DOHH2 (cell line): ENCODE data around the gene KCNA5.

Experiments used
- H3F3A ChIP-seq: fragments of 200-600 bp; sonication (generic), shearing (Covaris generic); 2 replicates; pipeline ENCODE4 v1.6.0; 2016; ENCODE audit warnings: antibody characterized with exemption, mild to moderate bottlenecking; ENCODE audit not compliant: control insufficient read depth, insufficient read depth
- H3K27ac ChIP-seq: fragments of 200-600 bp; sonication (generic); 2 replicates; pipeline ENCODE4 v1.5.1; 2014; ENCODE audit warnings: low read depth, mild to moderate bottlenecking, low read length, moderate library complexity
- H3K27me3 ChIP-seq: fragments of 200-600 bp; sonication (generic); 2 replicates; pipeline ENCODE4 v1.6.1; 2014; ENCODE audit warnings: mild to moderate bottlenecking, low read length, mixed read lengths; ENCODE audit not compliant: control insufficient read depth
- H3K36me3 ChIP-seq: fragments of 200-600 bp; sonication (generic); 2 replicates; pipeline ENCODE4 v1.6.1; 2014; ENCODE audit warnings: mild to moderate bottlenecking, low read length, moderate library complexity, mixed read lengths; ENCODE audit not compliant: control insufficient read depth
- H3K4me1 ChIP-seq: fragments of 200-600 bp; sonication (generic); 2 replicates; pipeline ENCODE4 v1.6.1; 2014; ENCODE audit warnings: mild to moderate bottlenecking, low read length, mixed read lengths; ENCODE audit not compliant: control insufficient read depth
- H3K4me2 ChIP-seq: fragments of 200-600 bp; sonication (generic); 2 replicates; pipeline ENCODE4 v1.6.0; 2014; ENCODE audit warnings: mild to moderate bottlenecking, low read length, moderate library complexity
- H3K4me3 ChIP-seq: fragments of 200-600 bp; sonication (generic); 2 replicates; pipeline ENCODE4 v1.5.1; 2014; ENCODE audit warnings: mild to moderate bottlenecking, low read length, mixed read lengths
- H3K79me2 ChIP-seq: fragments of 200-600 bp; sonication (generic); 2 replicates; pipeline ENCODE4 v1.6.1; 2014; ENCODE audit warnings: mild to moderate bottlenecking, low read length, mixed read lengths; ENCODE audit not compliant: control insufficient read depth
- H3K9me2 ChIP-seq: fragments of 200-600 bp; sonication (generic); replicated peaks from 2 replicates; pipeline ENCODE4 v1.6.1; 2014; ENCODE audit warnings: mild to moderate bottlenecking, low read length, mixed read lengths; ENCODE audit not compliant: control insufficient read depth
- H3K9me3 ChIP-seq: fragments of 200-600 bp; sonication (generic); 2 replicates; pipeline ENCODE4 v1.6.1; 2014; ENCODE audit warnings: antibody characterized with exemption, low read length, mixed read lengths; ENCODE audit not compliant: control insufficient read depth, insufficient read depth
- H4K20me1 ChIP-seq: fragments of 200-600 bp; sonication (generic); 2 replicates; pipeline ENCODE4 v1.6.0; 2014; ENCODE audit warnings: low read depth, mild to moderate bottlenecking, antibody characterized with exemption, low read length, moderate library complexity; ENCODE audit not compliant: control insufficient read depth, insufficient read depth
- CTCF ChIP-seq: fragments of 200-600 bp; sonication (generic); IDR thresholded peaks from one replicate; pipeline ENCODE4 v1.5.1; 2014; ENCODE audit warnings: antibody characterized with exemption, mild to moderate bottlenecking, low read depth, low read length; ENCODE audit not compliant: poor library complexity, severe bottlenecking
- EZH2phosphoT487 ChIP-seq: fragments of 200-600 bp; sonication (generic); IDR thresholded peaks from 2 replicates; pipeline ENCODE4 v1.6.1; 2017; ENCODE audit warnings: borderline replicate concordance, mild to moderate bottlenecking, antibody characterized with exemption, low read length, moderate library complexity, mixed read lengths

The KCNA5 gene

GRCh38 chr12:5012337-5012736 lies 31.3 kb upstream of the KCNA5 start:
- no peaks in the 10 kb centered on the region for H3K9me3 ChIP-seq
- H3K27me3 ChIP-seq: peaks cover 17% of the 10 kb centered on the region
- no peaks in the 10 kb centered on the region for H3K36me3 ChIP-seq
- TF ChIP-seq CTCF: no peak
- no peaks in the 10 kb centered on the region for H3K79me2 ChIP-seq
- H4K20me1 ChIP-seq: no peaks in the 10 kb centered on the region
- no peak overlapping the region for H3K27ac ChIP-seq
- no peak overlapping the region for H3K4me2 ChIP-seq
- H3K4me1 ChIP-seq: no peaks in the 10 kb centered on the region
- H3F3A ChIP-seq: no peaks in the 10 kb centered on the region
- H3K4me3 ChIP-seq: no peak overlapping the region
- no peaks in the 10 kb centered on the region for H3K9me2 ChIP-seq

GRCh38 chr12:5013266-5013730 lies 30.4 kb upstream of the KCNA5 start:
- Histone ChIP-seq H3K4me3 (no peak overlapping the region), H4K20me1 (no peaks in the 10 kb centered on the region), H3K36me3 (no peaks in the 10 kb centered on the region), H3K79me2 (no peaks in the 10 kb centered on the region), H3K4me2 (no peak overlapping the region), H3K9me2 (no peaks in the 10 kb centered on the region), H3K27ac (no peak overlapping the region), H3F3A (no peaks in the 10 kb centered on the region), H3K27me3 (peaks cover 17% of the 10 kb centered on the region), H3K9me3 (no peaks in the 10 kb centered on the region), H3K4me1 (no peaks in the 10 kb centered on the region)
- TF ChIP-seq CTCF: no peak
- no peak for TF ChIP-seq EZH2phosphoT487

- no peaks in the 10 kb centered on the region for H4K20me1 ChIP-seq
- no peak for TF ChIP-seq EZH2phosphoT487
- no peak for TF ChIP-seq CTCF
- no peaks in the 10 kb centered on the region for H3F3A ChIP-seq
- no peak overlapping the region for H3K27ac ChIP-seq
- no peaks in the 10 kb centered on the region for H3K9me2 ChIP-seq
- H3K4me2 ChIP-seq: no peak overlapping the region
- H3K9me3 ChIP-seq: no peaks in the 10 kb centered on the region
- H3K4me3 ChIP-seq: no peak overlapping the region
- peaks cover 17% of the 10 kb centered on the region for H3K27me3 ChIP-seq
- H3K79me2 ChIP-seq: no peaks in the 10 kb centered on the region
- no peaks in the 10 kb centered on the region for H3K36me3 ChIP-seq
- no peaks in the 10 kb centered on the region for H3K4me1 ChIP-seq
These were observed 29.4 kb upstream of the KCNA5 start for GRCh38 chr12:5014269-5014668.
